GM12878 (cell line): Measurements from ENCODE around the gene PAXX.
A peak's percentile ranks its signal among the peaks of the same experiment; 100 is the strongest.

Experiments used
- CTCF ChIP-seq, 3 experiments: IDR thresholded peaks in 2 of 3; conservative IDR thresholded peaks in 1 of 3; 2 replicates each; pipeline ENCODE4 v1.5.1; 2011; ENCODE audit warnings: low read depth in 3 of 3, low read length in 3 of 3, mild to moderate bottlenecking in 3 of 3, control low read depth in 2 of 3, moderate library complexity in 2 of 3, inconsistent platforms in 1 of 3, mixed read lengths in 1 of 3; ENCODE audit not compliant: control insufficient read depth in 2 of 3, insufficient read depth in 1 of 3; ENCODE audit errors: extremely low read depth in 1 of 3
- MYC ChIP-seq: IDR thresholded peaks from 2 replicates; pipeline ENCODE4 v1.6.1; 2011; ENCODE audit warnings: mild to moderate bottlenecking, low read length, moderate library complexity, inconsistent platforms; ENCODE audit not compliant: insufficient read depth, insufficient replicate concordance, insufficient read length, severe bottlenecking
- NRF1 ChIP-seq: conservative IDR thresholded peaks from 2 replicates; pipeline ENCODE4 v1.6.1; 2011; ENCODE audit warnings: mild to moderate bottlenecking, low read depth, low read length, improper control_type of control experiment
- POLR2A ChIP-seq: IDR thresholded peaks from 2 replicates; pipeline ENCODE4 v1.6.1; 2011; ENCODE audit warnings: low read depth, mild to moderate bottlenecking, low read length

GRCh38 chr9:136991993-136992818 is at the start of gene PAXX:
- no peak for TF ChIP-seq CTCF (IDR thresholded peaks at IDR 0.05 in 2 of 3, conservative IDR thresholded peaks at IDR 0.05 in 1 of 3; ENCODE audit: control insufficient read depth in 2 of 3, extremely low read depth in 1 of 3, insufficient read depth in 1 of 3, low read depth in 3 of 3, low read length in 3 of 3)
- TF ChIP-seq MYC = peak; percentile 29
- TF ChIP-seq POLR2A = peak; percentile 67
- TF ChIP-seq NRF1 = peak; percentile 46
